ENCODE data around the gene KIAA1328.
"Not testable (repeated sequence)": the region's sequence is repeated elsewhere in the genome, so short reads cannot be mapped to it uniquely, and the experiment has no call there.

GRCh38 chr18:36879796-36880195, 50.9 kb downstream of the KIAA1328 start:
- not testable (repeated sequence) for TF ChIP-seq CTCF, POLR2A (IDR thresholded peaks at IDR 0.05)

Data from lower leg skin (tissue), 3 donors.